Liver (tissue), 9 donors: Measurements from ENCODE around the gene MYO7B. TPM values are rescaled to one million over a fixed set of nuclear protein-coding genes. Genes with fewer than 3 reads are reported as not detected.

ENCODE experiments used
- DNase-seq: peaks from one replicate; pipeline ENCODE4 v3.0.0-alpha.2; 2017; ENCODE audit warnings: low spot score
- H3K27ac ChIP-seq, 2 donors: one replicate each; pipeline ENCODE4 v1.7.0; 2013; ENCODE audit warnings: inconsistent platforms in 2 of 2, low read length in 2 of 2, control low read depth in 1 of 2, low read depth in 1 of 2, mild to moderate bottlenecking in 1 of 2
- H3K27me3 ChIP-seq, 4 donors: one replicate each; pipeline versions ENCODE4 v1.6.1 to v1.7.0; 2013; ENCODE audit warnings: low read length in 3 of 4, inconsistent platforms in 1 of 4, mild to moderate bottlenecking in 1 of 4, moderate library complexity in 1 of 4; ENCODE audit not compliant: control insufficient read depth in 4 of 4, insufficient read depth in 4 of 4
- H3K36me3 ChIP-seq, 4 donors: one replicate each; pipeline versions ENCODE4 v1.6.1 to v1.7.0; 2013; ENCODE audit warnings: low read length in 3 of 4, mild to moderate bottlenecking in 3 of 4, low read depth in 1 of 4, moderate library complexity in 1 of 4; ENCODE audit not compliant: control insufficient read depth in 4 of 4, insufficient read depth in 3 of 4
- H3K4me1 ChIP-seq, 4 donors: one replicate each; pipeline versions ENCODE4 v1.6.1 to v1.7.0; 2013; ENCODE audit warnings: low read length in 3 of 4, mild to moderate bottlenecking in 3 of 4, moderate library complexity in 1 of 4; ENCODE audit not compliant: control insufficient read depth in 4 of 4, insufficient read depth in 4 of 4
- H3K4me3 ChIP-seq, 3 donors: one replicate each; pipeline versions ENCODE4 v1.6.1 to v1.7.0; 2013; ENCODE audit warnings: low read length in 3 of 3, control low read depth in 1 of 3, low read depth in 1 of 3, mild to moderate bottlenecking in 1 of 3
- H3K9ac ChIP-seq, 2 donors: one replicate each; pipeline ENCODE4 v1.7.0; 2013; ENCODE audit warnings: low read length in 2 of 2, mild to moderate bottlenecking in 2 of 2, moderate library complexity in 2 of 2, control low read depth in 1 of 2, low read depth in 1 of 2
- H3K9me3 ChIP-seq, 4 donors: one replicate each; pipeline versions ENCODE4 v1.6.1 to v1.7.0; 2013; ENCODE audit warnings: low read length in 3 of 4; ENCODE audit not compliant: control insufficient read depth in 4 of 4
- ATF3 ChIP-seq: IDR thresholded peaks from 2 replicates; pipeline ENCODE4 v1.6.1; 2016; ENCODE audit warnings: antibody characterized with exemption
- CTCF ChIP-seq: fragments of 150-350 bp; IDR thresholded peaks from 2 replicates; pipeline ENCODE4 v1.5.1; 2017; ENCODE audit warnings: improper control_type of control experiment, low read depth, low read length; ENCODE audit not compliant: missing input control
- EGR1 ChIP-seq, 2 donors: IDR thresholded peaks; 2 replicates each; pipeline ENCODE4 v1.6.1; 2016 to 2018; ENCODE audit warnings: antibody characterized with exemption in 2 of 2, low read depth in 2 of 2
- FOXA1 ChIP-seq: IDR thresholded peaks from 2 replicates; pipeline ENCODE4 v1.6.1; 2016; ENCODE audit warnings: antibody characterized with exemption
- FOXA2 ChIP-seq: IDR thresholded peaks from 2 replicates; pipeline ENCODE4 v1.6.1; 2016; ENCODE audit warnings: antibody characterized with exemption
- GABPA ChIP-seq, 2 donors: IDR thresholded peaks in 1 of 2; conservative IDR thresholded peaks in 1 of 2; 2 replicates each; pipeline ENCODE4 v1.6.1; 2016; ENCODE audit warnings: antibody characterized with exemption in 2 of 2, mild to moderate bottlenecking in 1 of 2, moderate library complexity in 1 of 2
- HNF4A ChIP-seq, 2 donors: conservative IDR thresholded peaks; 2 replicates each; pipeline ENCODE4 v1.6.1; 2016; ENCODE audit warnings: antibody characterized with exemption in 2 of 2, mild to moderate bottlenecking in 2 of 2
- HNF4G ChIP-seq: IDR thresholded peaks from 2 replicates; pipeline ENCODE4 v1.6.1; 2016; ENCODE audit warnings: antibody characterized with exemption
- JUND ChIP-seq, 2 donors: IDR thresholded peaks; 2 replicates each; pipeline ENCODE4 v1.6.1; 2016; ENCODE audit warnings: antibody characterized with exemption in 2 of 2
- NR2F2 ChIP-seq: IDR thresholded peaks from 2 replicates; pipeline ENCODE4 v1.6.1; 2016; ENCODE audit warnings: antibody characterized with exemption
- RAD21 ChIP-seq, 2 donors: IDR thresholded peaks; 2 replicates each; pipeline ENCODE4 v1.6.1; 2016; ENCODE audit warnings: antibody characterized with exemption in 2 of 2, mild to moderate bottlenecking in 2 of 2
- RXRA ChIP-seq, 2 donors: IDR thresholded peaks; 2 replicates each; pipeline ENCODE4 v1.6.1; 2017 to 2018; ENCODE audit warnings: antibody characterized with exemption in 2 of 2, mild to moderate bottlenecking in 1 of 2
- SP1 ChIP-seq: IDR thresholded peaks from 2 replicates; pipeline ENCODE4 v1.6.1; 2018; ENCODE audit warnings: antibody characterized with exemption, mild to moderate bottlenecking
- TAF1 ChIP-seq: conservative IDR thresholded peaks from 2 replicates; pipeline ENCODE4 v1.6.1; 2016; ENCODE audit warnings: antibody characterized with exemption, mild to moderate bottlenecking
- YY1 ChIP-seq: IDR thresholded peaks from 2 replicates; pipeline ENCODE4 v1.6.1; 2016; ENCODE audit warnings: antibody characterized with exemption, mild to moderate bottlenecking
- WGBS: extraction: QIAGEN DNeasy Blood & Tissue Kit; methylation state at CpG from one replicate; pipeline ENCODE4 v1.1.7; 2013; 5-methylcytosine and 5-hydroxymethylcytosine counted together
- polyA plus RNA-seq, 2 donors: library from polyadenylated mRNA; stranded (reverse) in 1 of 2; unstranded in 1 of 2; fragments of 200-250 nt in 1 of 2; fragments of >200 nt in 1 of 2; fragmentation: Nextera tagmentation in 1 of 2; extraction: Ambion mirVana in 1 of 2; gene quantifications; one replicate each; pipeline versions ENCODE4 v1.2.1 to v1.2.3, GENCODE V29; 2013 to 2015
- total RNA-seq, 2 donors: library from RNA; depleted of rRNA; stranded (reverse); fragments of >200 nt; gene quantifications; one replicate each; pipeline ENCODE4 v1.2.3, GENCODE V29; 2014
- TF ChIP-seq, protein P1 (sequence below): IDR thresholded peaks from 2 replicates; pipeline ENCODE4 v1.6.1; 2016; ENCODE audit warnings: antibody characterized with exemption
- TF ChIP-seq, protein P2 (sequence below): IDR thresholded peaks from 2 replicates; pipeline ENCODE4 v1.6.1; 2016; ENCODE audit warnings: antibody characterized with exemption
- TF ChIP-seq, protein P3 (sequence below): IDR thresholded peaks from 2 replicates; pipeline ENCODE4 v1.6.1; 2016; ENCODE audit warnings: antibody characterized with exemption, mild to moderate bottlenecking
- donor health status: healthy.
- donor health status: healthy.
- donor health status: healthy.
- donor health status: healthy.
- donor health status: healthy.

The MYO7B gene
- total and polyA plus RNA-seq, 4 donors: 0.15 to 1.1 (median 0.64) TPM

DNA sequence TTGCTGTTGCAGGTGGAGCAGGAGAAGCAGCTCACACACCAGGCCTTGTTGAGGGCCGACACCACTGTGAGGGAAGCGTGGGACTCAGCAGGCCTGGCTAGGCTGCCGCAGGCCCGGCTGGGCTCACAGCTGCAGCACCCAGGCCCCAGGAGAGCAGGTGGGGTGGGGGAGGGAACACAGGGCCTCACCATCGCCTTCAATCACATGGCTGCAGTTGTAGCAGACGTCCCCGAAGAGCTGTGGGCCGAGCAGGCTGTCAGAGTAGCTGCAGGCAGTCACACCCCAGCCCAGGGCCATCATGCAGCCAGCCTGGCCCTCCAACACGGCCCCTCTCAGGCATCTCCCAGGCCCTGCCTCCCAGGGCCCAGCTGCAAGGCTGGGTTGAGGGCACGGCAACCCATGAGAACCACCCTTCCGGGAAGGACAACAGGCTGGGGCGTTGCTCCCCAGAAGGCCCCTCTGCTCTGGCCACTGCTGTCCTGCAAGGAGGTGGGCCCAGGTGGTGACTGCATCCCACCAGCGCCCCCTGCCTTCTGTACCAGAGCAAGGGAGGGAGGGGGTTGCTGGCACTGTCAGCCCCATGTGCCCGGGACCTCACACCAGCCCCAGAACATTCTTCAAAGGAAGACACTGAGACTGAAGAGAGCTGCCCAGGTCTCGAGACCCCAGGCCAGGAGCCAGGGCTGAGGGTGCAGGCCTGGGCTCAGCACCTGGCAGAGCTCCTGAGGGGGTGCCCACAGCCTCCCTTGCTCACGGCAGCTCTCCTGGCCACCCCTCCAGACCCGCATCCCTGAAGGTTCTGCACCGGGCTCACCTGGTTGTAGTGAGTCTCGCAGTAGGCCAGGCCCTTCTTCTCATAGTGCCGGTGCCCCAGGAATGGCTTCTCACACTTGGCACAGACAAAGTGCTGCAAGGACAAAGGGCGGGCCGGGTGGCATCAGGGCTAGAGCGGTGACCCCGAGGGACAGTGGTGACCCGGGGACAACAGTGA is 104.9 kb downstream of the MYO7B start:
- Histone ChIP-seq H3K4me3 (no peak overlapping the region), H3K9ac (no peak overlapping the region), H3K27ac (no peak overlapping the region), H3K36me3 (peaks cover 0 to 6% (median 0%) of the 10 kb centered on the region in 4 donors), H3K4me1 (peaks cover 4 to 25% (median 11%) of the 10 kb centered on the region in 4 donors), H3K9me3 (no peaks in the 10 kb centered on the region), H3K27me3 (no peaks in the 10 kb centered on the region)
- DNase-seq: no peak
- WGBS: 75% methylated on average over 25 of the region's 25 CpGs
- TF ChIP-seq HNF4A (conservative IDR thresholded peaks at IDR 0.05) (peak in 1 of 2 donors; percentile 26), YY1 (no peak), RXRA (IDR thresholded peaks at IDR 0.05) (peak; percentile 26 to 39)

- peaks cover 0 to 6% (median 0%) of the 10 kb centered on the region in 4 donors for H3K36me3 ChIP-seq
- no peak for DNase-seq
- TF ChIP-seq GABPA (IDR thresholded peaks at IDR 0.05 in 1 of 2, conservative IDR thresholded peaks at IDR 0.05 in 1 of 2) (no peak), JUND (IDR thresholded peaks at IDR 0.05) (no peak), HNF4G (no peak), RXRA (IDR thresholded peaks at IDR 0.05) (no peak), FOXA2 (no peak), NR2F2 (no peak), RAD21 (IDR thresholded peaks at IDR 0.05) (no peak), EGR1 (IDR thresholded peaks at IDR 0.05; ENCODE audit: low read depth in 2 of 2) (no peak), YY1 (no peak), SP1 (no peak), FOXA1 (no peak), CTCF (no peak), ATF3 (no peak), HNF4A (conservative IDR thresholded peaks at IDR 0.05) (no peak), TAF1 (no peak)
- TF ChIP-seq, protein P1, sequence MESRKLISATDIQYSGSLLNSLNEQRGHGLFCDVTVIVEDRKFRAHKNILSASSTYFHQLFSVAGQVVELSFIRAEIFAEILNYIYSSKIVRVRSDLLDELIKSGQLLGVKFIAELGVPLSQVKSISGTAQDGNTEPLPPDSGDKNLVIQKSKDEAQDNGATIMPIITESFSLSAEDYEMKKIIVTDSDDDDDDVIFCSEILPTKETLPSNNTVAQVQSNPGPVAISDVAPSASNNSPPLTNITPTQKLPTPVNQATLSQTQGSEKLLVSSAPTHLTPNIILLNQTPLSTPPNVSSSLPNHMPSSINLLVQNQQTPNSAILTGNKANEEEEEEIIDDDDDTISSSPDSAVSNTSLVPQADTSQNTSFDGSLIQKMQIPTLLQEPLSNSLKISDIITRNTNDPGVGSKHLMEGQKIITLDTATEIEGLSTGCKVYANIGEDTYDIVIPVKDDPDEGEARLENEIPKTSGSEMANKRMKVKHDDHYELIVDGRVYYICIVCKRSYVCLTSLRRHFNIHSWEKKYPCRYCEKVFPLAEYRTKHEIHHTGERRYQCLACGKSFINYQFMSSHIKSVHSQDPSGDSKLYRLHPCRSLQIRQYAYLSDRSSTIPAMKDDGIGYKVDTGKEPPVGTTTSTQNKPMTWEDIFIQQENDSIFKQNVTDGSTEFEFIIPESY: no peak
- TF ChIP-seq, protein P2, sequence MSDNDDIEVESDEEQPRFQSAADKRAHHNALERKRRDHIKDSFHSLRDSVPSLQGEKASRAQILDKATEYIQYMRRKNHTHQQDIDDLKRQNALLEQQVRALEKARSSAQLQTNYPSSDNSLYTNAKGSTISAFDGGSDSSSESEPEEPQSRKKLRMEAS: no peak
- TF ChIP-seq, protein P3, sequence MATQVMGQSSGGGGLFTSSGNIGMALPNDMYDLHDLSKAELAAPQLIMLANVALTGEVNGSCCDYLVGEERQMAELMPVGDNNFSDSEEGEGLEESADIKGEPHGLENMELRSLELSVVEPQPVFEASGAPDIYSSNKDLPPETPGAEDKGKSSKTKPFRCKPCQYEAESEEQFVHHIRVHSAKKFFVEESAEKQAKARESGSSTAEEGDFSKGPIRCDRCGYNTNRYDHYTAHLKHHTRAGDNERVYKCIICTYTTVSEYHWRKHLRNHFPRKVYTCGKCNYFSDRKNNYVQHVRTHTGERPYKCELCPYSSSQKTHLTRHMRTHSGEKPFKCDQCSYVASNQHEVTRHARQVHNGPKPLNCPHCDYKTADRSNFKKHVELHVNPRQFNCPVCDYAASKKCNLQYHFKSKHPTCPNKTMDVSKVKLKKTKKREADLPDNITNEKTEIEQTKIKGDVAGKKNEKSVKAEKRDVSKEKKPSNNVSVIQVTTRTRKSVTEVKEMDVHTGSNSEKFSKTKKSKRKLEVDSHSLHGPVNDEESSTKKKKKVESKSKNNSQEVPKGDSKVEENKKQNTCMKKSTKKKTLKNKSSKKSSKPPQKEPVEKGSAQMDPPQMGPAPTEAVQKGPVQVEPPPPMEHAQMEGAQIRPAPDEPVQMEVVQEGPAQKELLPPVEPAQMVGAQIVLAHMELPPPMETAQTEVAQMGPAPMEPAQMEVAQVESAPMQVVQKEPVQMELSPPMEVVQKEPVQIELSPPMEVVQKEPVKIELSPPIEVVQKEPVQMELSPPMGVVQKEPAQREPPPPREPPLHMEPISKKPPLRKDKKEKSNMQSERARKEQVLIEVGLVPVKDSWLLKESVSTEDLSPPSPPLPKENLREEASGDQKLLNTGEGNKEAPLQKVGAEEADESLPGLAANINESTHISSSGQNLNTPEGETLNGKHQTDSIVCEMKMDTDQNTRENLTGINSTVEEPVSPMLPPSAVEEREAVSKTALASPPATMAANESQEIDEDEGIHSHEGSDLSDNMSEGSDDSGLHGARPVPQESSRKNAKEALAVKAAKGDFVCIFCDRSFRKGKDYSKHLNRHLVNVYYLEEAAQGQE: no peak
- WGBS: 91% methylated on average over 6 of the region's 6 CpGs
- H3K9ac ChIP-seq: no peak overlapping the region
- no peaks in the 10 kb centered on the region for H3K9me3 ChIP-seq
- no peaks in the 10 kb centered on the region for H3K27me3 ChIP-seq
- H3K27ac ChIP-seq: no peak overlapping the region
- H3K4me1 ChIP-seq: peaks cover 4 to 25% (median 11%) of the 10 kb centered on the region in 4 donors
- no peak overlapping the region for H3K4me3 ChIP-seq
These were observed 105.7 kb downstream of the MYO7B start for GRCh38 chr2:127641133-127641532.
